Measurements from ENCODE around the gene ARHGEF28. TPM values are rescaled to one million over a fixed set of nuclear protein-coding genes. Genes with fewer than 3 reads are reported as not detected.

Gene ARHGEF28
- total RNA-seq, 1 experiment from 2014 or later, result 6.1 TPM

DNA sequence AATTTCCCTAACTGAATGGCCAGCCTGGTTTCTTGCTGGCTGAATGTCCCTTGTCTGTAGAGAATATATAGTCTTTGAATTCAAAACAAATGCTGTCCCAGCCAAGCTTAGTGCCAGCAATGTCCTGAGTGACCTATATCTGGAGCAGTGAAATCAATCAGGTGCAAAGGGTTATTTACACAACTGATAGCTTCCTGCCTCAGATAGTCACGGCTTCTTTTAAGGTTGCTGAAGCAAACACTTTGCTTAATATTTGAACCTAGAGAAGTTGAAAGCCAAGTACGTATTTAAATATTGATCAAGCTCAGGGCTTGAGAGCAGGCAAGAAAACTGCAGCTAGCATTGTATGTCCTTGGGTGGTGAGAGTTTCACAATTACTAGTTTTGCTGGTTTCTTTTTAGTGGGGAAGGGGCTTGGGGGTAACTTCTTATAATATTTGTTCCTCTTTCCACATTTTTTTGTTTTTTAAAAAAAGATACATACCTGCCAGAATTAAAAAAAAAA lies 2.0 kb upstream of the ARHGEF28 start:
- Histone ChIP-seq H3K9me3 (ENCODE audit: control insufficient read depth in 1 of 2, insufficient read depth in 1 of 2, low read depth in 1 of 2, low read length in 2 of 2) (no peaks in the 10 kb centered on the region), H3K36me3 (ENCODE audit: control insufficient read depth in 1 of 2, insufficient read depth in 2 of 2, low read length in 2 of 2) (no peaks in the 10 kb centered on the region), H3K4me3 (replicated peaks in 1 of 2; ENCODE audit: low read depth in 1 of 2, low read length in 2 of 2) (no peak overlapping the region), H3K9me2 (ENCODE audit: insufficient read depth) (no peaks in the 10 kb centered on the region), H4K20me1 (ENCODE audit: insufficient read depth) (no peaks in the 10 kb centered on the region), H3K9ac (ENCODE audit: low read length) (no peak overlapping the region), H3K4me1 (ENCODE audit: control insufficient read depth in 1 of 2, insufficient read depth in 2 of 2, low read length in 2 of 2) (peaks cover 6 to 23% of the 10 kb centered on the region in 2 experiments; a peak in 3 of 4 replicates), H3K27ac (ENCODE audit: low read depth, low read length) (no peak overlapping the region), H3K79me2 (ENCODE audit: insufficient read depth, low read length) (no peaks in the 10 kb centered on the region), H3K4me2 (ENCODE audit: low read length) (no peak overlapping the region), H3K27me3 (ENCODE audit: insufficient read depth, low read length) (no peaks in the 10 kb centered on the region), H2AFZ (ENCODE audit: low read depth, low read length, poor library complexity, severe bottlenecking) (peak overlapping the region; percentile 62)
- TF ChIP-seq SRF (IDR thresholded peaks at IDR 0.05; ENCODE audit: low read depth), result no peak
- TF ChIP-seq, protein P1, sequence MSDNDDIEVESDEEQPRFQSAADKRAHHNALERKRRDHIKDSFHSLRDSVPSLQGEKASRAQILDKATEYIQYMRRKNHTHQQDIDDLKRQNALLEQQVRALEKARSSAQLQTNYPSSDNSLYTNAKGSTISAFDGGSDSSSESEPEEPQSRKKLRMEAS (IDR thresholded peaks at IDR 0.05), result no peak
- TF ChIP-seq, protein P2, sequence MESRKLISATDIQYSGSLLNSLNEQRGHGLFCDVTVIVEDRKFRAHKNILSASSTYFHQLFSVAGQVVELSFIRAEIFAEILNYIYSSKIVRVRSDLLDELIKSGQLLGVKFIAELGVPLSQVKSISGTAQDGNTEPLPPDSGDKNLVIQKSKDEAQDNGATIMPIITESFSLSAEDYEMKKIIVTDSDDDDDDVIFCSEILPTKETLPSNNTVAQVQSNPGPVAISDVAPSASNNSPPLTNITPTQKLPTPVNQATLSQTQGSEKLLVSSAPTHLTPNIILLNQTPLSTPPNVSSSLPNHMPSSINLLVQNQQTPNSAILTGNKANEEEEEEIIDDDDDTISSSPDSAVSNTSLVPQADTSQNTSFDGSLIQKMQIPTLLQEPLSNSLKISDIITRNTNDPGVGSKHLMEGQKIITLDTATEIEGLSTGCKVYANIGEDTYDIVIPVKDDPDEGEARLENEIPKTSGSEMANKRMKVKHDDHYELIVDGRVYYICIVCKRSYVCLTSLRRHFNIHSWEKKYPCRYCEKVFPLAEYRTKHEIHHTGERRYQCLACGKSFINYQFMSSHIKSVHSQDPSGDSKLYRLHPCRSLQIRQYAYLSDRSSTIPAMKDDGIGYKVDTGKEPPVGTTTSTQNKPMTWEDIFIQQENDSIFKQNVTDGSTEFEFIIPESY (IDR thresholded peaks at IDR 0.05; ENCODE audit: extremely low read depth, insufficient replicate concordance, low read length), result no peak
- TF ChIP-seq, protein P3, sequence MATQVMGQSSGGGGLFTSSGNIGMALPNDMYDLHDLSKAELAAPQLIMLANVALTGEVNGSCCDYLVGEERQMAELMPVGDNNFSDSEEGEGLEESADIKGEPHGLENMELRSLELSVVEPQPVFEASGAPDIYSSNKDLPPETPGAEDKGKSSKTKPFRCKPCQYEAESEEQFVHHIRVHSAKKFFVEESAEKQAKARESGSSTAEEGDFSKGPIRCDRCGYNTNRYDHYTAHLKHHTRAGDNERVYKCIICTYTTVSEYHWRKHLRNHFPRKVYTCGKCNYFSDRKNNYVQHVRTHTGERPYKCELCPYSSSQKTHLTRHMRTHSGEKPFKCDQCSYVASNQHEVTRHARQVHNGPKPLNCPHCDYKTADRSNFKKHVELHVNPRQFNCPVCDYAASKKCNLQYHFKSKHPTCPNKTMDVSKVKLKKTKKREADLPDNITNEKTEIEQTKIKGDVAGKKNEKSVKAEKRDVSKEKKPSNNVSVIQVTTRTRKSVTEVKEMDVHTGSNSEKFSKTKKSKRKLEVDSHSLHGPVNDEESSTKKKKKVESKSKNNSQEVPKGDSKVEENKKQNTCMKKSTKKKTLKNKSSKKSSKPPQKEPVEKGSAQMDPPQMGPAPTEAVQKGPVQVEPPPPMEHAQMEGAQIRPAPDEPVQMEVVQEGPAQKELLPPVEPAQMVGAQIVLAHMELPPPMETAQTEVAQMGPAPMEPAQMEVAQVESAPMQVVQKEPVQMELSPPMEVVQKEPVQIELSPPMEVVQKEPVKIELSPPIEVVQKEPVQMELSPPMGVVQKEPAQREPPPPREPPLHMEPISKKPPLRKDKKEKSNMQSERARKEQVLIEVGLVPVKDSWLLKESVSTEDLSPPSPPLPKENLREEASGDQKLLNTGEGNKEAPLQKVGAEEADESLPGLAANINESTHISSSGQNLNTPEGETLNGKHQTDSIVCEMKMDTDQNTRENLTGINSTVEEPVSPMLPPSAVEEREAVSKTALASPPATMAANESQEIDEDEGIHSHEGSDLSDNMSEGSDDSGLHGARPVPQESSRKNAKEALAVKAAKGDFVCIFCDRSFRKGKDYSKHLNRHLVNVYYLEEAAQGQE (IDR thresholded peaks at IDR 0.05; ENCODE audit: low read depth), result no peak
- TF ChIP-seq, protein P4, sequence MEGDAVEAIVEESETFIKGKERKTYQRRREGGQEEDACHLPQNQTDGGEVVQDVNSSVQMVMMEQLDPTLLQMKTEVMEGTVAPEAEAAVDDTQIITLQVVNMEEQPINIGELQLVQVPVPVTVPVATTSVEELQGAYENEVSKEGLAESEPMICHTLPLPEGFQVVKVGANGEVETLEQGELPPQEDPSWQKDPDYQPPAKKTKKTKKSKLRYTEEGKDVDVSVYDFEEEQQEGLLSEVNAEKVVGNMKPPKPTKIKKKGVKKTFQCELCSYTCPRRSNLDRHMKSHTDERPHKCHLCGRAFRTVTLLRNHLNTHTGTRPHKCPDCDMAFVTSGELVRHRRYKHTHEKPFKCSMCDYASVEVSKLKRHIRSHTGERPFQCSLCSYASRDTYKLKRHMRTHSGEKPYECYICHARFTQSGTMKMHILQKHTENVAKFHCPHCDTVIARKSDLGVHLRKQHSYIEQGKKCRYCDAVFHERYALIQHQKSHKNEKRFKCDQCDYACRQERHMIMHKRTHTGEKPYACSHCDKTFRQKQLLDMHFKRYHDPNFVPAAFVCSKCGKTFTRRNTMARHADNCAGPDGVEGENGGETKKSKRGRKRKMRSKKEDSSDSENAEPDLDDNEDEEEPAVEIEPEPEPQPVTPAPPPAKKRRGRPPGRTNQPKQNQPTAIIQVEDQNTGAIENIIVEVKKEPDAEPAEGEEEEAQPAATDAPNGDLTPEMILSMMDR (IDR thresholded peaks at IDR 0.05 in 2 of 3, conservative IDR thresholded peaks at IDR 0.05 in 1 of 3; ENCODE audit: borderline replicate concordance in 1 of 3, insufficient read depth in 1 of 3, low read depth in 2 of 3, low read length in 2 of 3), result no peak
- TF ChIP-seq CEBPB (IDR thresholded peaks at IDR 0.05; ENCODE audit: low read depth), result no peak
- TF ChIP-seq ELF1 (IDR thresholded peaks at IDR 0.05; ENCODE audit: borderline replicate concordance, low read depth), result no peak
- no peak for TF ChIP-seq ATF3 (IDR thresholded peaks at IDR 0.05)
- TF ChIP-seq YY1 (IDR thresholded peaks at IDR 0.05; ENCODE audit: extremely low read depth, insufficient replicate concordance, low read depth, low read length), result no peak
- TF ChIP-seq FOSL1 (IDR thresholded peaks at IDR 0.05; ENCODE audit: low read depth), result no peak
- TF ChIP-seq SP1 (IDR thresholded peaks at IDR 0.05; ENCODE audit: low read depth), result no peak
- TF ChIP-seq EZH2phosphoT487 (IDR thresholded peaks at IDR 0.05; ENCODE audit: borderline replicate concordance), result no peak
- no peak for TF ChIP-seq SIN3A (IDR thresholded peaks at IDR 0.05; ENCODE audit: low read depth)
- no peak for TF ChIP-seq EZH2 (IDR thresholded peaks at IDR 0.05)
- TF ChIP-seq TCF7L2 (IDR thresholded peaks at IDR 0.05; ENCODE audit: borderline replicate concordance, extremely low read depth, insufficient read depth, insufficient read length), result no peak
- ATAC-seq (no peak), DNase-seq (ENCODE audit: low read depth, low spot score) (no peak)
- POLR2A ChIA-PET, result interaction anchor here (0.7 kb wide), 2 partner anchors 9 to 1017 kb away, joined by 3 read pairs; partner anchors contain the start of gene ENC1
- CTCF ChIA-PET, result interaction anchor here (0.7 kb wide), 1 partner anchor 33 kb away, joined by 3 read pairs; no protein-coding TSS in a partner anchor
- RAD21 ChIA-PET (ENCODE audit: low non-redundant PET in 1 of 2, low total read pairs in 2 of 2, uncharacterized antibody in 2 of 2, unreplicated experiment in 2 of 2), result no interaction called here
- intact Hi-C loops (cut with micrococcal nuclease), result no loop called here
- no TSS peak for BruUV-seq (replicated peaks)
